Subcutaneous adipose tissue (tissue), 4 donors: ENCODE results near the gene DCLK1. TPM values are rescaled to one million over a fixed set of nuclear protein-coding genes. Genes with fewer than 3 reads are reported as not detected.

Source experiments
- total RNA-seq, 4 donors: library from RNA; depleted of rRNA; stranded (reverse); fragments of >200 nt; gene quantifications; one replicate each; pipeline ENCODE4 v1.1.0, GENCODE V29; 2016
- TF ChIP-seq, protein P1 (sequence below): fragments of 450-650 bp; IDR thresholded peaks from one replicate; pipeline ENCODE4 v1.5.1; 2016; ENCODE audit warnings: low read depth, mild to moderate bottlenecking, control low read depth, antibody characterized with exemption, moderate library complexity

Gene DCLK1
- total RNA-seq, 4 donors from 2014 or later, result 78.9 to 116 (median 106) TPM

GRCh38 chr13:35898041-35898440 is 233.1 kb downstream of the DCLK1 start:
- TF ChIP-seq, protein P1, sequence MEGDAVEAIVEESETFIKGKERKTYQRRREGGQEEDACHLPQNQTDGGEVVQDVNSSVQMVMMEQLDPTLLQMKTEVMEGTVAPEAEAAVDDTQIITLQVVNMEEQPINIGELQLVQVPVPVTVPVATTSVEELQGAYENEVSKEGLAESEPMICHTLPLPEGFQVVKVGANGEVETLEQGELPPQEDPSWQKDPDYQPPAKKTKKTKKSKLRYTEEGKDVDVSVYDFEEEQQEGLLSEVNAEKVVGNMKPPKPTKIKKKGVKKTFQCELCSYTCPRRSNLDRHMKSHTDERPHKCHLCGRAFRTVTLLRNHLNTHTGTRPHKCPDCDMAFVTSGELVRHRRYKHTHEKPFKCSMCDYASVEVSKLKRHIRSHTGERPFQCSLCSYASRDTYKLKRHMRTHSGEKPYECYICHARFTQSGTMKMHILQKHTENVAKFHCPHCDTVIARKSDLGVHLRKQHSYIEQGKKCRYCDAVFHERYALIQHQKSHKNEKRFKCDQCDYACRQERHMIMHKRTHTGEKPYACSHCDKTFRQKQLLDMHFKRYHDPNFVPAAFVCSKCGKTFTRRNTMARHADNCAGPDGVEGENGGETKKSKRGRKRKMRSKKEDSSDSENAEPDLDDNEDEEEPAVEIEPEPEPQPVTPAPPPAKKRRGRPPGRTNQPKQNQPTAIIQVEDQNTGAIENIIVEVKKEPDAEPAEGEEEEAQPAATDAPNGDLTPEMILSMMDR, result no peak

DNA sequence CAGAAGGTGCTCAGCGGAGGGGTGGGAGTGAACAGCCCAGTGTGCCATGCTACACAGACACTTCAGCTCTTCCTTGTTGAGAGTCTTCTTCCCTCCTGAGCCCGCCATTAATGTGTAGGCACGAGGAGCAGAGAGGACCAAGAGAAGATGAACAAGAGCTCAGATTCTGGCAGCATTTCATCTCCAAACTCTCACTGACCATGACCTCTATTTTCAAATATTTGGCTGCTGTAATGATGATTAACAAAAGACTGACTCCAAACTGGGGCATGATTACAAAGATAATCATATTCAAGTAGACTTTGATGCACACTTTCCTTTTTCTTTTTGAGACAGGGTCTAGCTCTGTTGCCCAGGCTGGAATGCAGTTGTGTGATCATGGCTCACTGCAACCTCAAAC is 236.5 kb downstream of the DCLK1 start:
- TF ChIP-seq, protein P1, result no peak

DNA sequence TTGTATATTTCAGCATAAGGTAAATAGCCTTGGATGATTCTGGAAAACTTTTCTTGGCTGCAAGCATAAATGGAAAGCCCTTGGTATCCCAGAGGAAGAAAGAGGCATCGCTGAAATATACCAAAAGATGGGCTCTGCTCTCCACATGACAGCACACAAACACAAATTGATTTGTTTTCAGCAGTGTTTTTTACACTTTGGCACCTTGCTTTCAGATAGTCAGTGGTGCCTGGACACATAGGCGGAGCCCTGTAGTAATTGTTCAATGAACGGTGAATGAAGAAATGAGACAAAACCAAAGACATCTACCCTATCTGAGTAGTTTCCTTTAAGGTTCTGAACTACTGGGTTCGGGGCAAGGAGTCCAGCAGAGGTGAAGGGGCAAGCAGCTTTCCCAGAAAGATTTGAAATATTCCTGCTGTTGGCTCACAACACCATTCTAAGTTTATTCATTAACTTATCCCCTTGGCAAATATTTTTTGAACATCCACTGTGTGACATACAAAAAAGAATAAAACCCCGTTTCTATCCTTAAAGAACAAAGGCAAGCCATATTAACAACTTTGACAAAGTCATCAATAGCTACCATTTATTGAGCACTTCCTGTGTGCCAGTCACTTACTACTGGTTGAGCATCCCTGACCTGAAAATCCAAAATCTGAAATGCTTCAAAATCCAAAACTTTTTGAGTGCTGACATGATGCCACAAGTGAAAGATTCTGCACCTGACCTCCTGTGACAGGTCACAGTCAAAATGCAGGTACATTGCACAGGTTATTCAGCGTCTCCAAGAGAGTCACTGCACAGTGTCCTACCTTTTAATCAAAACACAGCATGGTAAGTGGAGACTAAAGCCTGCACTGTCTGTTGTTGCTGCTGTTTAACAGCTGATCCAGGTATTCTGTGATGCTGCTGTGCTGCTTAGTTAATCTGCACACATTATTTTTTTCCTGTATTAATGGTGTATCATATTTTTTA is 238.1 kb downstream of the DCLK1 start:
- TF ChIP-seq, protein P1, result no peak

DNA sequence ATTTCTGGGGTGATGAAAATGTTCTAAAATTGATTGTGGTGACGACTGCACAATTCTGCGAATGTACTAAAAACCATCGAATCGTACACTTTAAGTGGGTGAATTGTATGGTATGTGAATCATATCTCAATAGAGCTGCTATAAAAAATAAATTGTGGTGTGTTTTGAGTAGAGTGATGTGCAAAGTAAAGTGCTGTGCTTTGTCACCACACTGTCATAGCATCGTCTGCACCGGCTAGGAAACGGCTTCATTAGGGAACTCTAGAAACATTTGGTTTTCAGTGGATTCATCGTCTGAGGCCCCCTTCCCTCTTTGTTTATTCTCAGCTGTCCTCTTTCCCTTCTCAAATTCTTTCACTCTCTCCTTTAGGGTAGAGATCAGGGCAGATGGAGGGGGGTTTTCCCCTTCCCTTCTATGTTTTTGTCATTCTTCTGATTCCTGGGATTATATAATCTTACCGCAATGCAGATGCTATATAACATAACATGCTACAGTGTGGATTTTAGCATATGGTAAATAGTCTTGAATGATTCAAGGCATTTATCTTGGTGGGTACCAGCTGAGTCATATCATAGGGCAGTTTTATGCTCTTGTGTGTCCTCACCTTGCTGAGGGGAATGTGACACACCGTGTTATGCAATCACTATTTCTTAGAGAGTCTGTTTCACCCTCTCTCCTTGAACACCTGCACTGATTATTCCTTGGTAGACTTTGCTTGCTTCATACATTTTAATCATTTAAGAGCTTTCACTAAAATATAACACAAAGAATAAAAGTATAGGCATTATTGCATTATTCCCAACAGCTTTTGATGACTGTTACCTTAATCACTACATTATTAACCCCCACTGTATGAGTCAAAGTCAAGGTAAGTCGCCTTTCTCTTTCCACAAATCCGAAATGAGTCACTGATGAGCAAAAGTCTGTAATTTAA is 239.4 kb downstream of the DCLK1 start:
- TF ChIP-seq, protein P1, result no peak

DNA sequence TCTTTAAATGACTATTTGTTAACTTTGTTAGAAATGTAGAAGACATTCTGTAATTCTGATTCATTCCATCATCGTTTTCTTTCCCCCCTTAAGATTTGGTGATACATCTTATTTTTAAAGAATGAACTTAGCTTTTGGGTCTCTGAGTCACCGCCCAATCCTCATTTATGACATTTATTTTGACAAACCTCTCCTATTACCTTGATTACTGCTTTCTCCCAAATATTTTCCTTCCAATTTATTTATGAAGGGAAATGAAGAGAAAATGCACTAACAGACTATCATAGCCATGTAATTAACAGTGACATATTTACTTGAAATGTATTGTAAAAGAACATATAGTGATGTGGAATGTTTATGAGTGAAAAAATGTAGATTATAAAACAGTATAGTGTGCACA is 241.6 kb downstream of the DCLK1 start:
- TF ChIP-seq, protein P1, result no peak

GRCh38 chr13:35888981-35889380 is 242.2 kb downstream of the DCLK1 start:
- TF ChIP-seq, protein P1, result no peak

DNA sequence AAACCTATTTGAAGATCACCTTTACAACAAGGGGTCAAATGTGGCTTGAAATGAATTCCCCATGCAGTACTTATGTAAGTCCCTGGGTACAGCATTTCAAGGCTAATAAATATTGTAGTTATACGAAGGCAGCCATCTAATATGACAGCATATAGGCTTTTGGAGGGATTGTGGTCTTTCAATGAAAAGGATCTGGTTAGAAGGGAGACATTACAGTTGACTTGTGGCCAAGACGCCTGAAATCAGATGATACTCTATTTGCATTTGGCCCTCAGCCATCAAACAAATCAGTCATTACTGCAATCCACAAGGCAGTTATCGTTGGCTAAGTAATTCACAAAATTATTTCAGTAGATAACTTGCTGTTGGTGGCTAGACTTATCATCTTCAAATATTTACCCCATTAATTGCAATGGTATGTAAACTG is 242.7 kb downstream of the DCLK1 start:
- TF ChIP-seq, protein P1, result no peak
